Parathyroid adenoma (tissue), 2 donors: ENCODE measurements around the gene ADCY1.

Experiments used
- H2AFZ ChIP-seq: fragments of 300-600 bp; sonication (generic); one replicate; pipeline ENCODE4 v1.7.0; 2017; ENCODE audit warnings: antibody characterized with exemption, mild to moderate bottlenecking
- H3K27ac ChIP-seq: fragments of 300-600 bp; sonication (generic); one replicate; pipeline ENCODE4 v1.7.0; 2017
- H3K27me3 ChIP-seq: fragments of 300-600 bp; sonication (generic); one replicate; pipeline ENCODE4 v1.7.0; 2017; ENCODE audit warnings: low read length; ENCODE audit not compliant: control insufficient read depth, insufficient read depth
- H3K36me3 ChIP-seq: fragments of 300-600 bp; sonication (generic); one replicate; pipeline ENCODE4 v1.7.0; 2017; ENCODE audit warnings: low read length; ENCODE audit not compliant: control insufficient read depth, insufficient read depth
- H3K4me1 ChIP-seq: fragments of 300-600 bp; sonication (generic); one replicate; pipeline ENCODE4 v1.7.0; 2017; ENCODE audit warnings: control low read depth
- H3K4me2 ChIP-seq: fragments of 300-600 bp; sonication (generic); one replicate; pipeline ENCODE4 v1.7.0; 2017; ENCODE audit warnings: low read length
- H3K4me3 ChIP-seq: fragments of 300-600 bp; sonication (generic); one replicate; pipeline ENCODE4 v1.7.0; 2017; ENCODE audit warnings: low read depth, low read length
- H3K79me2 ChIP-seq: fragments of 300-600 bp; sonication (generic); one replicate; pipeline ENCODE4 v1.7.0; 2017; ENCODE audit warnings: control low read depth
- H3K9ac ChIP-seq: fragments of 300-600 bp; sonication (generic); one replicate; pipeline ENCODE4 v1.7.0; 2017; ENCODE audit warnings: mild to moderate bottlenecking
- H3K9me3 ChIP-seq: fragments of 300-600 bp; sonication (generic); one replicate; pipeline ENCODE4 v1.7.0; 2017; ENCODE audit warnings: low read length; ENCODE audit not compliant: control insufficient read depth
- TF ChIP-seq, protein P1 (sequence below): fragments of 300-600 bp; sonication (generic); IDR thresholded peaks from one replicate; pipeline ENCODE4 v1.7.0; 2017; ENCODE audit warnings: antibody characterized with exemption, mild to moderate bottlenecking
- donor health status: primary hyperparathyroidism.

ADCY1 gene

DNA sequence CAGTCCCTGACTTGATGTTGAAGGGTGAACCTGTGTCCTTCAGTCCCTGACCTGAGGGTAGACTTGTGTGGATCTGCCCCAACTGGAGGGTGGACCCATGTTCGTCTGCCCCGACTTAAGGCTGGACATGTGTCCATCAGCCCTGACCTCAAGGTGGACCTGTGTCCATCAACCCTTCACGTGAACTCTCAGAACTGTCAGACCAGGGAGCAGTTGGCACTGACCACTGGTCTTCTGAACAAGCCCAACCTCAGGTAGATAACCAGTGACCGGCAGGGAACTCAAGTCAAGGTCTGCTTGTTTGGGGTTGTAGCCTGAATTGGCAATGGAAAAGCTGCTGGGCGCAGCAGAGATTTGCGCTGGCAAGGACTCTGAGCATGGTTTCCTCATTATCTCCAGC is 96.5 kb downstream of the ADCY1 start:
- Histone ChIP-seq H3K4me1 (no peaks in the 10 kb centered on the region), H3K27ac (no peak overlapping the region), H3K9ac (no peak overlapping the region), H3K4me3 (no peak overlapping the region), H3K27me3 (no peaks in the 10 kb centered on the region), H3K36me3 (no peaks in the 10 kb centered on the region), H3K9me3 (no peaks in the 10 kb centered on the region), H3K79me2 (no peaks in the 10 kb centered on the region), H2AFZ (no peak overlapping the region), H3K4me2 (no peak overlapping the region)
- TF ChIP-seq, protein P1, sequence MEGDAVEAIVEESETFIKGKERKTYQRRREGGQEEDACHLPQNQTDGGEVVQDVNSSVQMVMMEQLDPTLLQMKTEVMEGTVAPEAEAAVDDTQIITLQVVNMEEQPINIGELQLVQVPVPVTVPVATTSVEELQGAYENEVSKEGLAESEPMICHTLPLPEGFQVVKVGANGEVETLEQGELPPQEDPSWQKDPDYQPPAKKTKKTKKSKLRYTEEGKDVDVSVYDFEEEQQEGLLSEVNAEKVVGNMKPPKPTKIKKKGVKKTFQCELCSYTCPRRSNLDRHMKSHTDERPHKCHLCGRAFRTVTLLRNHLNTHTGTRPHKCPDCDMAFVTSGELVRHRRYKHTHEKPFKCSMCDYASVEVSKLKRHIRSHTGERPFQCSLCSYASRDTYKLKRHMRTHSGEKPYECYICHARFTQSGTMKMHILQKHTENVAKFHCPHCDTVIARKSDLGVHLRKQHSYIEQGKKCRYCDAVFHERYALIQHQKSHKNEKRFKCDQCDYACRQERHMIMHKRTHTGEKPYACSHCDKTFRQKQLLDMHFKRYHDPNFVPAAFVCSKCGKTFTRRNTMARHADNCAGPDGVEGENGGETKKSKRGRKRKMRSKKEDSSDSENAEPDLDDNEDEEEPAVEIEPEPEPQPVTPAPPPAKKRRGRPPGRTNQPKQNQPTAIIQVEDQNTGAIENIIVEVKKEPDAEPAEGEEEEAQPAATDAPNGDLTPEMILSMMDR: no peak

DNA sequence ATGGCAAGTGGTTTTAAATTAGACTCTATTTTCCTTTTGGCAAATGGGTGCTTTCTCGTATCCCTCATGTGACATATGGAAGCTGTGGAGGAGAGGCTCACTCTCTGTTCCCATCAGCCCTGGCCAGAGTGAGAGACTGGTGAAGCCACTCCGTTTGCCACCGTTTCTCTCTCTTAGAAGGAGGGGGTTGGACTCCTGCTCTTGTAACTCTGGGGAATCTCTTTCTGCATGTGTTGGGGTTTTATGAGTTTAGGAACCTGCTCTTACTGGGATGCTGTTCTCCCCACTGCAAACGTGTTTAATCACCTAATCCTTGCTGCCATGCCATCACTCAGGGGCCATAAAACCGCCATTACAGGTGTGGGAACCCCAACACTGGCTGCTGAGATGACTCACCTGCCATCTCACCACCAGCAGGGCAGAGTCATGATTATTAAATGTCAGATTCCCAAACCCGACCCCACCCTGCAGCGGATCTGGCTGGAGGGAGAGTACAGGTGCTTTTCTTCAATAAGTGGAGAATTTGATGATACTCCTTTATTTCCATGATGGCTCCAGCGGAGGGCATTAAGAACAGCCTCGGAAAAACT is 103.2 kb downstream of the ADCY1 start:
- no peaks in the 10 kb centered on the region for H3K36me3 ChIP-seq
- H2AFZ ChIP-seq: no peak overlapping the region
- TF ChIP-seq, protein P1: no peak
- H3K27me3 ChIP-seq: no peaks in the 10 kb centered on the region
- H3K79me2 ChIP-seq: no peaks in the 10 kb centered on the region
- H3K9me3 ChIP-seq: no peaks in the 10 kb centered on the region
- no peak overlapping the region for H3K9ac ChIP-seq
- H3K4me2 ChIP-seq: no peak overlapping the region
- no peak overlapping the region for H3K27ac ChIP-seq
- H3K4me1 ChIP-seq: no peaks in the 10 kb centered on the region
- no peak overlapping the region for H3K4me3 ChIP-seq

- Histone ChIP-seq H3K36me3 (no peaks in the 10 kb centered on the region), H3K4me2 (no peak overlapping the region), H3K79me2 (no peaks in the 10 kb centered on the region), H3K4me3 (no peak overlapping the region), H3K27ac (no peak overlapping the region), H3K9ac (no peak overlapping the region), H3K4me1 (no peaks in the 10 kb centered on the region), H3K9me3 (no peaks in the 10 kb centered on the region), H2AFZ (no peak overlapping the region), H3K27me3 (no peaks in the 10 kb centered on the region)
- TF ChIP-seq, protein P1: no peak
Observed at GRCh38 chr7:45679516-45679915, 105.3 kb downstream of the ADCY1 start.

GRCh38 chr7:45680776-45681175 is 106.6 kb downstream of the ADCY1 start:
- Histone ChIP-seq H3K27ac (no peak overlapping the region), H3K79me2 (no peaks in the 10 kb centered on the region), H3K4me1 (no peaks in the 10 kb centered on the region), H3K4me2 (no peak overlapping the region), H3K27me3 (no peaks in the 10 kb centered on the region), H3K9me3 (no peaks in the 10 kb centered on the region), H3K4me3 (no peak overlapping the region), H3K36me3 (no peaks in the 10 kb centered on the region), H2AFZ (no peak overlapping the region), H3K9ac (no peak overlapping the region)
- TF ChIP-seq, protein P1: no peak
